NB4 (cell line): ENCODE results near the gene CAMK2D.

Source experiments
- POLR2A ChIP-seq: IDR thresholded peaks from 2 replicates; pipeline ENCODE4 v1.6.1; 2011; ENCODE audit warnings: mild to moderate bottlenecking; ENCODE audit not compliant: insufficient read length; ENCODE audit errors: extremely low read depth
- TF ChIP-seq, protein P1 (sequence below): IDR thresholded peaks from one replicate; pipeline ENCODE4 v1.5.1; 2012; ENCODE audit warnings: low read depth, low read length

DNA sequence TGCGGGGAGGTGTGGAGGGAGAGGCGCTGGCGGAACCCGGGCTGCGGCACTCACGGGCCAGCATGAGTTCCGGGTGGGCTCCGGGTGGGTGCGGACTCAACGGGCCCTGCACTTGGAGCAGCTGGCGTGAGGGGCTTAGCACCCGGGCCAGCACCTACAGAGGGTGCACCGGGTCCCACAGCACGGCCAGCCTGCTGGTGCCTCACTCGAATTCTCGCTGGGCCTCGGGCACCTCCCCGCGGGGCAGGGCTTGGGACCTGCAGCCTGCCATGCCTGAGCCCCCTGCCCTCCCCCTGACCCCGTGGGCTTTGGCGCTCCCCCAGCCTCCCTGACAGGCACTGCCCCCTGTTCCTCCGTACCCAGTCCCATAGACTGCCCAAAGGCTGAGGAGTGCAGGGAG lies 10.8 kb upstream of the CAMK2D start:
- TF ChIP-seq POLR2A: no peak
- TF ChIP-seq, protein P1, sequence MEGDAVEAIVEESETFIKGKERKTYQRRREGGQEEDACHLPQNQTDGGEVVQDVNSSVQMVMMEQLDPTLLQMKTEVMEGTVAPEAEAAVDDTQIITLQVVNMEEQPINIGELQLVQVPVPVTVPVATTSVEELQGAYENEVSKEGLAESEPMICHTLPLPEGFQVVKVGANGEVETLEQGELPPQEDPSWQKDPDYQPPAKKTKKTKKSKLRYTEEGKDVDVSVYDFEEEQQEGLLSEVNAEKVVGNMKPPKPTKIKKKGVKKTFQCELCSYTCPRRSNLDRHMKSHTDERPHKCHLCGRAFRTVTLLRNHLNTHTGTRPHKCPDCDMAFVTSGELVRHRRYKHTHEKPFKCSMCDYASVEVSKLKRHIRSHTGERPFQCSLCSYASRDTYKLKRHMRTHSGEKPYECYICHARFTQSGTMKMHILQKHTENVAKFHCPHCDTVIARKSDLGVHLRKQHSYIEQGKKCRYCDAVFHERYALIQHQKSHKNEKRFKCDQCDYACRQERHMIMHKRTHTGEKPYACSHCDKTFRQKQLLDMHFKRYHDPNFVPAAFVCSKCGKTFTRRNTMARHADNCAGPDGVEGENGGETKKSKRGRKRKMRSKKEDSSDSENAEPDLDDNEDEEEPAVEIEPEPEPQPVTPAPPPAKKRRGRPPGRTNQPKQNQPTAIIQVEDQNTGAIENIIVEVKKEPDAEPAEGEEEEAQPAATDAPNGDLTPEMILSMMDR: no peak
